GM12873 (cell line): ENCODE measurements around the gene SLC16A10.

ENCODE experiments used
- CTCF ChIP-seq: IDR thresholded peaks from 2 replicates; pipeline ENCODE4 v1.5.1; 2012; ENCODE audit warnings: low read depth, mild to moderate bottlenecking, moderate library complexity, low read length, control low read depth; ENCODE audit not compliant: insufficient read depth; ENCODE audit errors: missing control alignments

SLC16A10 gene

GRCh38 chr6:111242452-111242851 is 155.1 kb downstream of the SLC16A10 start:
- no peak for TF ChIP-seq CTCF

- no peak for TF ChIP-seq CTCF
These were observed 155.8 kb downstream of the SLC16A10 start for GRCh38 chr6:111243095-111243494.

GRCh38 chr6:111248789-111249188 is 161.5 kb downstream of the SLC16A10 start:
- no peak for TF ChIP-seq CTCF

- no peak for TF ChIP-seq CTCF
These were observed 163.6 kb downstream of the SLC16A10 start for GRCh38 chr6:111250791-111251354.

- TF ChIP-seq CTCF: no peak
These were observed 165.4 kb downstream of the SLC16A10 start for GRCh38 chr6:111252726-111253125.

GRCh38 chr6:111254004-111254778 is 166.9 kb downstream of the SLC16A10 start:
- TF ChIP-seq CTCF: no peak

GRCh38 chr6:111254779-111255166 is 167.5 kb downstream of the SLC16A10 start:
- no peak for TF ChIP-seq CTCF
